Measurements from ENCODE around the gene FADS3.

FADS3 gene

GRCh38 chr11:61890529-61891330 is 615 bp downstream of the FADS3 start:
- no peak for DNase-seq (ENCODE audit: extremely low read depth, low read depth)
- TF ChIP-seq CTCF (IDR thresholded peaks at IDR 0.05; ENCODE audit: low read depth, low read length) = no peak

GRCh38 chr11:61889831-61890230 is 1.5 kb downstream of the FADS3 start:
- TF ChIP-seq CTCF (IDR thresholded peaks at IDR 0.05; ENCODE audit: low read depth, low read length) = no peak
- no peak for DNase-seq (ENCODE audit: extremely low read depth, low read depth)

GRCh38 chr11:61888590-61888989 is 2.8 kb downstream of the FADS3 start:
- no peak for TF ChIP-seq CTCF (IDR thresholded peaks at IDR 0.05; ENCODE audit: low read depth, low read length)
- no peak for DNase-seq (ENCODE audit: extremely low read depth, low read depth)

- peak; percentile 65 for DNase-seq (ENCODE audit: extremely low read depth, low read depth)
- TF ChIP-seq CTCF (IDR thresholded peaks at IDR 0.05; ENCODE audit: low read depth, low read length) = no peak
These were observed 3.4 kb downstream of the FADS3 start for GRCh38 chr11:61887839-61888494.

GRCh38 chr11:61886643-61887042 is 4.7 kb downstream of the FADS3 start:
- DNase-seq (ENCODE audit: extremely low read depth, low read depth) = no peak
- no peak for TF ChIP-seq CTCF (IDR thresholded peaks at IDR 0.05; ENCODE audit: low read depth, low read length)

- DNase-seq (ENCODE audit: extremely low read depth, low read depth) = no peak
- TF ChIP-seq CTCF (IDR thresholded peaks at IDR 0.05; ENCODE audit: low read depth, low read length) = no peak
These were observed 5.4 kb downstream of the FADS3 start for GRCh38 chr11:61885784-61886580.
